Measurements from ENCODE around the gene EHD3.
A peak's percentile ranks its signal among the peaks of the same experiment; 100 is the strongest.

The EHD3 gene

DNA sequence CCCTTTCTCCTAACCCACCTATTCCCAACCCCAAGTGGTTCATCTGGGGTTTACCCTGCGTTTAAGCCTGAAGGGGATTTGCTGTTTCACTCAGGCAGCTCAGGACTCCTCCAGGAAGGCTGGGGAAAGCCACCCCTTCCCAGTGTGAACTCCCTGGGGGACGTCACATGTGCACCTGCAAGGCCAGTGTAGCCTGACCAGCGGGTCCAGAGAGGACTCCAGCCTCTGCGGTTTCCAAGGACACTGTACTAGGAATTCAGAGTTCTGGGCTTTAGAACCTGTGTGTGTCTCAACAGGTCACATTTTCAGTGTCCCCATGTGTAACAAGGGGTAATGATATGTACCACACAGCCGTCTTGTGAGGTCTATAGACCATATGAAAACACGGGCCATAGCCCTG, 17.9 kb downstream of the EHD3 start:
- Histone ChIP-seq H3K9ac (ENCODE audit: low read length) (no peak overlapping the region), H3K9me3 (ENCODE audit: insufficient read depth, low read length) (no peaks in the 10 kb centered on the region), H3K9me2 (replicated peaks; ENCODE audit: insufficient read depth, low read length) (no peaks in the 10 kb centered on the region), H3K4me2 (ENCODE audit: low read depth, low read length, poor library complexity, severe bottlenecking) (no peak overlapping the region), H2AFZ (ENCODE audit: low read depth, low read length, severe bottlenecking) (no peak overlapping the region), H3K27me3 (ENCODE audit: low read length) (no peaks in the 10 kb centered on the region), H3K4me3 (ENCODE audit: insufficient read depth, low read length, poor library complexity, severe bottlenecking) (no peak overlapping the region), H3F3A (ENCODE audit: insufficient read depth) (no peaks in the 10 kb centered on the region), H3K79me2 (ENCODE audit: insufficient read depth, low read length) (no peaks in the 10 kb centered on the region), H3K36me3 (ENCODE audit: low read length) (no peaks in the 10 kb centered on the region), H3K27ac (ENCODE audit: low read depth, low read length) (no peak overlapping the region), H4K20me1 (ENCODE audit: low read depth, low read length) (no peaks in the 10 kb centered on the region)
- TF ChIP-seq EZH2phosphoT487 (conservative IDR thresholded peaks at IDR 0.05; ENCODE audit: low read length), result no peak
- TF ChIP-seq, protein P1, sequence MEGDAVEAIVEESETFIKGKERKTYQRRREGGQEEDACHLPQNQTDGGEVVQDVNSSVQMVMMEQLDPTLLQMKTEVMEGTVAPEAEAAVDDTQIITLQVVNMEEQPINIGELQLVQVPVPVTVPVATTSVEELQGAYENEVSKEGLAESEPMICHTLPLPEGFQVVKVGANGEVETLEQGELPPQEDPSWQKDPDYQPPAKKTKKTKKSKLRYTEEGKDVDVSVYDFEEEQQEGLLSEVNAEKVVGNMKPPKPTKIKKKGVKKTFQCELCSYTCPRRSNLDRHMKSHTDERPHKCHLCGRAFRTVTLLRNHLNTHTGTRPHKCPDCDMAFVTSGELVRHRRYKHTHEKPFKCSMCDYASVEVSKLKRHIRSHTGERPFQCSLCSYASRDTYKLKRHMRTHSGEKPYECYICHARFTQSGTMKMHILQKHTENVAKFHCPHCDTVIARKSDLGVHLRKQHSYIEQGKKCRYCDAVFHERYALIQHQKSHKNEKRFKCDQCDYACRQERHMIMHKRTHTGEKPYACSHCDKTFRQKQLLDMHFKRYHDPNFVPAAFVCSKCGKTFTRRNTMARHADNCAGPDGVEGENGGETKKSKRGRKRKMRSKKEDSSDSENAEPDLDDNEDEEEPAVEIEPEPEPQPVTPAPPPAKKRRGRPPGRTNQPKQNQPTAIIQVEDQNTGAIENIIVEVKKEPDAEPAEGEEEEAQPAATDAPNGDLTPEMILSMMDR (IDR thresholded peaks at IDR 0.05; ENCODE audit: insufficient read depth, low read length, poor library complexity, severe bottlenecking), result no peak

DNA sequence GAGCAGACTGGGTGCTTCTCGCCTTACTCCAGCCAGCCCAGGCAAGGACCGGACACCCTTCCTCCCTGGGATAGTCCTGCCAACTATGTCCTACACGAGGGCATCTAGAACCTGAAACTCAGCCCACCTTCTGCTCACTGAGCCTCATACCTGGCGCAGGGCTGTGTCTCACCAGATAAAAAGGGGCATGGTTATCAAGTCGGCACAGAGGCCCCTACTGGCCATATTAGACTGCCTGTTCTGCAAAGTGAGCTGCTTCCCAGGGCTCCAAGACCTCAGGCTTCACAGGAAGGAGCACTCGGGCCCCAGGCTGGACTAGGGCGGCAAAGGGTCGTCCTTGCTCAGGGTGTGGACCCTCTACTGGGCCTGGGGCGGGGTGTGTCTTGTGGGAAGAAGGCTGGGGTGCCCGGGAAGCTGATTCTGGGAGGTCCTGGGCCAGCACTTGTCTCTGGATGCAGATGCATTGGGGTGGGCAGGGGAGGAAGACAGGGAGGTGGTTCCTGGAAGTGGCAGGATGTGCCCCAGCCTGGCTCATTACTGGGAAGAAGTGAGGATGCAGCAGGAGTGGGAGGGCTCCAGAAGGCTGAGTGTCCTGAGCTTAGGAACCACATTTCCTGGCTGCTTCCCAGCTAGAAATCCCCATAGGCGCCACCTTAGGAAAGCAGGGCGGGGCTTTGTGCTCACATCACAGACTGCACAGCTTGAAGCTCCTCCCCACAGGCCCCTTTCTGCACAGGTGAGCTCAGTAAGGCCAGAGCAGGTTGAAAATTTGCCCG, 19.6 kb downstream of the EHD3 start:
- H3K9me3 ChIP-seq (ENCODE audit: insufficient read depth, low read length), result no peaks in the 10 kb centered on the region
- H2AFZ ChIP-seq (ENCODE audit: low read depth, low read length, severe bottlenecking), result no peak overlapping the region
- no peaks in the 10 kb centered on the region for H4K20me1 ChIP-seq (ENCODE audit: low read depth, low read length)
- peak overlapping the region; percentile 1; the same call in 1 of the 2 replicates for H3K9ac ChIP-seq (ENCODE audit: low read length)
- H3K4me2 ChIP-seq (ENCODE audit: low read depth, low read length, poor library complexity, severe bottlenecking), result no peak overlapping the region
- TF ChIP-seq, protein P1 (IDR thresholded peaks at IDR 0.05; ENCODE audit: insufficient read depth, low read length, poor library complexity, severe bottlenecking), result no peak
- no peak for TF ChIP-seq EZH2phosphoT487 (conservative IDR thresholded peaks at IDR 0.05; ENCODE audit: low read length)
- H3K9me2 ChIP-seq (replicated peaks; ENCODE audit: insufficient read depth, low read length), result no peaks in the 10 kb centered on the region
- H3K27ac ChIP-seq (ENCODE audit: low read depth, low read length), result 0 out of 2 replicates have a peak overlapping the region, but pooled peaks have one; percentile 20
- no peaks in the 10 kb centered on the region for H3K79me2 ChIP-seq (ENCODE audit: insufficient read depth, low read length)
- H3F3A ChIP-seq (ENCODE audit: insufficient read depth), result no peaks in the 10 kb centered on the region
- H3K36me3 ChIP-seq (ENCODE audit: low read length), result no peaks in the 10 kb centered on the region
- no peaks in the 10 kb centered on the region for H3K27me3 ChIP-seq (ENCODE audit: low read length)
- H3K4me3 ChIP-seq (ENCODE audit: insufficient read depth, low read length, poor library complexity, severe bottlenecking), result no peak overlapping the region

DNA sequence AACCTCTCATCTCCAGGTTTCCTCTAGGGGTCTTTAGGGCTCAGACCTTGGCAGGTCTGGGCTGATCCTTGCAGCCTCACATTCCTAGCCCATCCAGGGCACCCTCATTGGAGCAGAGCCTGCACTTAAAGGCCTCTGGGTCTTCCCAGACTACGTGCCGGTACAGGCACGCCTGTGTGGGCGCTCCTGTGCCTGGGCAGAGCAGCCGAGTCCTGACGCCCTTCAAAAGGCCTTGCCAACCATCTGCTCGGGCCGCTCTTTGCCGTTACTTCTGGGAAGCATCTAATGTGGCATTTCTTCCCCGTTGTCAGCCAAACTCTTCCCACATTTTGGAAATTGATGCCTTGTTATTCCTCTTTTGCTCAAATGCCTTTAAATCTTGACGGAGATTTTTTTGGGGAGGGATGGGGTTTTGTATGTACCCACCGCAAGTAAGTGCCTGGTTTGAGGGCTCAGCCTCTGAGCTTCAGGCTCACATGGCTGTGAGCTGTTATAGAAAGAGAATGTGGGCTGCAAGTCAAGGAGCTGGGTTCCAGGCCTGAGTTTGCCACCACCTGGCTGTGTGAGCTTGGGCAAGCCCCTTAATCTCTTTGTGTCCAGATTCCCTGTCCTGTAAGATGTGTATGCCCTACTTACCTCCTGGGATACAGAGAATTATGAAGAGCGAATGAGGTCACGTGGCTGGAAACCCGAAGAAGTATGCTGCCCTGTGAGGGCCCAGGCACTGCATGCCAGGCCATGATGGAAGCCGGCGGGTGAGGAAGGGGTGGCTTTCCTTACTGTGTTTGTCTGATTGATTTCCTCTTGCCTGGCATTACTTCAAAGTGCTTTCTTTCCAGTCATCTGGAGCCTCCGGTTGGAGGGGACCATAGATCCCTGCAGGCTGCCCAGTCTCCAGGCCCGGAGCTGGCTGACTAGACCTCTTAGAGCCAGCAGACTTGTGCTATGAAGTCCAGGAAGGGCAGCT, 20.6 kb downstream of the EHD3 start:
- no peaks in the 10 kb centered on the region for H3K36me3 ChIP-seq (ENCODE audit: low read length)
- no peaks in the 10 kb centered on the region for H3F3A ChIP-seq (ENCODE audit: insufficient read depth)
- no peak overlapping the region for H3K9ac ChIP-seq (ENCODE audit: low read length)
- H3K79me2 ChIP-seq (ENCODE audit: insufficient read depth, low read length), result no peaks in the 10 kb centered on the region
- H3K27me3 ChIP-seq (ENCODE audit: low read length), result no peaks in the 10 kb centered on the region
- TF ChIP-seq, protein P1 (IDR thresholded peaks at IDR 0.05; ENCODE audit: insufficient read depth, low read length, poor library complexity, severe bottlenecking), result no peak
- no peak for TF ChIP-seq EZH2phosphoT487 (conservative IDR thresholded peaks at IDR 0.05; ENCODE audit: low read length)
- H2AFZ ChIP-seq (ENCODE audit: low read depth, low read length, severe bottlenecking), result no peak overlapping the region
- H3K9me3 ChIP-seq (ENCODE audit: insufficient read depth, low read length), result no peaks in the 10 kb centered on the region
- H4K20me1 ChIP-seq (ENCODE audit: low read depth, low read length), result no peaks in the 10 kb centered on the region
- H3K9me2 ChIP-seq (replicated peaks; ENCODE audit: insufficient read depth, low read length), result no peaks in the 10 kb centered on the region
- H3K4me3 ChIP-seq (ENCODE audit: insufficient read depth, low read length, poor library complexity, severe bottlenecking), result no peak overlapping the region
- H3K27ac ChIP-seq (ENCODE audit: low read depth, low read length), result peak overlapping the region; percentile 65
- H3K4me2 ChIP-seq (ENCODE audit: low read depth, low read length, poor library complexity, severe bottlenecking), result no peak overlapping the region

Data from SU-DHL-6 (cell line).